SK-N-SH (cell line): ENCODE data around the gene SLC10A7.

Experiments used
- EP300 ChIP-seq, 2 experiments: IDR thresholded peaks; 2 replicates each; pipeline versions ENCODE4 v1.4.0 to v1.6.1; 2012; ENCODE audit warnings: borderline replicate concordance in 1 of 2, low read depth in 1 of 2, low read length in 1 of 2
- SMC3 ChIP-seq: IDR thresholded peaks from 2 replicates; pipeline ENCODE4 v1.6.1; 2012; ENCODE audit warnings: low read depth, low read length, improper control_type of control experiment
- TF ChIP-seq, protein P1 (sequence below): IDR thresholded peaks from 2 replicates; pipeline ENCODE4; 2012

GRCh38 chr4:146465628-146466027 lies 56.1 kb downstream of the SLC10A7 start:
- TF ChIP-seq EP300 (IDR thresholded peaks at IDR 0.05; ENCODE audit: borderline replicate concordance in 1 of 2, low read depth in 1 of 2, low read length in 1 of 2) (no peak), SMC3 (no peak)
- TF ChIP-seq, protein P1, sequence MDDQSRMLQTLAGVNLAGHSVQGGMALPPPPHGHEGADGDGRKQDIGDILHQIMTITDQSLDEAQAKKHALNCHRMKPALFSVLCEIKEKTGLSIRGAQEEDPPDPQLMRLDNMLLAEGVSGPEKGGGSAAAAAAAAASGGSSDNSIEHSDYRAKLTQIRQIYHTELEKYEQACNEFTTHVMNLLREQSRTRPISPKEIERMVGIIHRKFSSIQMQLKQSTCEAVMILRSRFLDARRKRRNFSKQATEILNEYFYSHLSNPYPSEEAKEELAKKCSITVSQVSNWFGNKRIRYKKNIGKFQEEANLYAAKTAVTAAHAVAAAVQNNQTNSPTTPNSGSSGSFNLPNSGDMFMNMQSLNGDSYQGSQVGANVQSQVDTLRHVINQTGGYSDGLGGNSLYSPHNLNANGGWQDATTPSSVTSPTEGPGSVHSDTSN: no peak
